H7 (cell line): ENCODE data around the gene KANSL1. TPM values are rescaled to one million over a fixed set of nuclear protein-coding genes. Genes with fewer than 3 reads are reported as not detected.
A peak's percentile ranks its signal among the peaks of the same experiment; 100 is the strongest.

Experiments used
- DNase-seq: peaks from one replicate; pipeline ENCODE4 v3.0.0; 2012
- H3K27me3 ChIP-seq: 2 replicates; pipeline ENCODE4 v1.6.0; 2011; ENCODE audit warnings: mild to moderate bottlenecking, low read length; ENCODE audit not compliant: control insufficient read depth, insufficient read depth
- H3K36me3 ChIP-seq: replicated peaks from 2 replicates; pipeline ENCODE4 v1.5.1; 2011; ENCODE audit warnings: low read length; ENCODE audit not compliant: control insufficient read depth, insufficient read depth
- H3K4me3 ChIP-seq: 2 replicates; pipeline ENCODE4 v1.5.1; 2011; ENCODE audit warnings: low read depth, mild to moderate bottlenecking, control low read depth, low read length, moderate library complexity; ENCODE audit not compliant: insufficient read depth
- total RNA-seq: library from RNA; depleted of rRNA; stranded (reverse); fragments of >200 nt; shearing (Covaris generic); gene quantifications from 2 replicates; pipeline ENCODE4 v1.2.3, GENCODE V29; 2014

KANSL1 gene
- total RNA-seq, 1 experiment from 2014 or later: 35.2 TPM

DNA sequence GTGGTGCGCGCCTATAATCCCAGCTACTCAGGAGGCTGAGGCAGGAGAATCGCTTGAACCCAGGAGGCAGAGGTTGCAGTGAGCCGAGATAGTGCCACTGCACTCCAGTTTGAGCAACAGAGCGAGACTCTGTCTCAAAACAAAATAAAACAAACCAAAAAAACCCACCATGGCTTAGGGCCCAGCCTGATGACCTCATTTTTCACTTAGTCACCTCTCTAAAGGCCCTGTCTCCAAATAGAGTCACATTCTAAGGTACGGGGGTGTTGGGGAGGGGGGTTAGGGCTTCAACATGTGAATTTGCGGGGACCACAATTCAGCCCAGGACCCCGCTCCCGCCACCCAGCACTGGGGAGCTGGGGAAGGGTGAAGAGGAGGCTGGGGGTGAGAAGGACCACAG is 195.6 kb downstream of the KANSL1 start:
- no peak overlapping the region for H3K4me3 ChIP-seq
- no peaks in the 10 kb centered on the region for H3K36me3 ChIP-seq
- no peaks in the 10 kb centered on the region for H3K27me3 ChIP-seq
- no peak for DNase-seq

DNA sequence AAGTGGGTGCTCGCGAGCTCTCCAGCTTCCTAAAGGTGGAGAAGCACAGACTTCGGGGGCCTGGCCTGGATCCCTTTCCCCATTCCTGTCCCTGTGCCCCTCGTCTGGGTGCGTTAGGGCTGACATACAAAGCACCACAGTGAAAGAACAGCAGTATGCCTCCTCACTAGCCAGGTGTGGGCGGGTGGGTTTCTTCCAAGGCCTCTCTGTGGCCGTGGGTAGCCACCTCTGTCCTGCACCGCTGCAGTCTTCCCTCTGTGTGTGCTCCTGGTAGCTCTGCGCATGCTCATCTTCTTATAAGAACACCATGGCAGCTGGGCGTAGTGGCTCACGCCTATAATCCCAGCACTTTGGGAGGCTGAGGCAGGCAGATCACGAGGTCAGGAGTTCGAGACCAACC is 196.1 kb downstream of the KANSL1 start:
- Histone ChIP-seq H3K4me3 (no peak overlapping the region), H3K36me3 (no peaks in the 10 kb centered on the region), H3K27me3 (no peaks in the 10 kb centered on the region)
- no peak for DNase-seq

DNA sequence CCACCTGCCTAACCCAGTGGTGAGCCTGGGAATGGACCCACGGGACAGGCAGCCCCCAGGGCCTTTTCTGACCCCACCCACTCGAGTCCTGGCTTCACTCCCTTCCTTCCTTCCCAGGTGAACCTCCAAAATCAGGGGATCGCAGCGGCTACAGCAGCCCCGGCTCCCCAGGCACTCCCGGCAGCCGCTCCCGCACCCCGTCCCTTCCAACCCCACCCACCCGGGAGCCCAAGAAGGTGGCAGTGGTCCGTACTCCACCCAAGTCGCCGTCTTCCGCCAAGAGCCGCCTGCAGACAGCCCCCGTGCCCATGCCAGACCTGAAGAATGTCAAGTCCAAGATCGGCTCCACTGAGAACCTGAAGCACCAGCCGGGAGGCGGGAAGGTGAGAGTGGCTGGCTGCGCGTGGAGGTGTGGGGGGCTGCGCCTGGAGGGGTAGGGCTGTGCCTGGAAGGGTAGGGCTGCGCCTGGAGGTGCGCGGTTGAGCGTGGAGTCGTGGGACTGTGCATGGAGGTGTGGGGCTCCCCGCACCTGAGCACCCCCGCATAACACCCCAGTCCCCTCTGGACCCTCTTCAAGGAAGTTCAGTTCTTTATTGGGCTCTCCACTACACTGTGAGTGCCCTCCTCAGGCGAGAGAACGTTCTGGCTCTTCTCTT is 196.8 kb downstream of the KANSL1 start:
- no peaks in the 10 kb centered on the region for H3K36me3 ChIP-seq
- DNase-seq: no peak
- H3K4me3 ChIP-seq: no peak overlapping the region
- no peaks in the 10 kb centered on the region for H3K27me3 ChIP-seq

DNA sequence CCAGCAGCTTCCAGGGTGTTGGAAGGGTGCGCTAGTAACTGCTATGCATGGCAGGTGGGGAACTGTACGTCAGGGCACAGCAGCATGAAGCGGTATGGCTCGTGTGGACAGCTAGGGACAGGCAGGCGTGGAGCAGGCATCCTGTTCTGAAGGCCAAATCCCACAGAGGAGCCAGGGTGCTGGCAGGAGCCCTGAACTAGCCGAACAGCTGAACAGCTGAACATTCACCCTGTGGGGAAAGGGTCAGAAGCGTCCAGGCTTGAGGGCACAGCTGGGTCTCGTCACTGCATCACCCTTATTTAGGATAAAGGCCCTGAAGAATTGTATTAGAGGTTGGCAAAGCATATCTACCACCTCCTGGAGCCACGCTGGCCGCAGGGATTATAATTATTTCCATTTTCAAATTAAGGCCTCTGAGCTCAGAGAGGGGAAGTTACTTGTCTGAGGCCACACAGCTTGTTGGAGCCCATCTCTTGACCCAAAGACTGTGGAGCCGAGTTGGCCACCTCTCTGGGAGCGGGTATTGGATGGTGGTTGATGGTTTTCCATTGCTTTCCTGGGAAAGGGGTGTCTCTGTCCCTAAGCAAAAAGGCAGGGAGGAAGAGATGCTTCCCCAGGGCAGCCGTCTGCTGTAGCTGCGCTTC is 197.5 kb downstream of the KANSL1 start:
- no peaks in the 10 kb centered on the region for H3K27me3 ChIP-seq
- no peak for DNase-seq
- no peak overlapping the region for H3K4me3 ChIP-seq
- no peaks in the 10 kb centered on the region for H3K36me3 ChIP-seq

DNA sequence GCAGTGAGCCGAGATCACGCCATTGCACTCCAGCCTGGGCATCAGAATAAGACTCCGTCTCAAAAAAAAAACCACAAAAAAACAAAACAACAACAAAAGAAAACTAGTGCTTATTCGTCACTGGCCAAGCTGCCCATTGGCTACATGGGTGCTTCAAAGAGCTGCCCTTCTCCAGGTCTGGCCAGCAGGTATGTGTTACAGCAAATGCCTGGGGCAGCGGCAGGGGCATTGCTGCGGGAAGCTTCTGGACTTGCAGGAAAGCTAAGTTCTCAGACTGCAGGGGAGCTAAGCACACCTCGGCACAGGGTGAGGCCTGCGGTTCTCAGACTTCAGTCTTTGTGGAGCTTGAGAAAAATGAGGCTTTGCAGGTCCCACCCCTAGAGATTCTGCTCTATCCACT is 198.2 kb downstream of the KANSL1 start:
- H3K36me3 ChIP-seq: no peaks in the 10 kb centered on the region

DNA sequence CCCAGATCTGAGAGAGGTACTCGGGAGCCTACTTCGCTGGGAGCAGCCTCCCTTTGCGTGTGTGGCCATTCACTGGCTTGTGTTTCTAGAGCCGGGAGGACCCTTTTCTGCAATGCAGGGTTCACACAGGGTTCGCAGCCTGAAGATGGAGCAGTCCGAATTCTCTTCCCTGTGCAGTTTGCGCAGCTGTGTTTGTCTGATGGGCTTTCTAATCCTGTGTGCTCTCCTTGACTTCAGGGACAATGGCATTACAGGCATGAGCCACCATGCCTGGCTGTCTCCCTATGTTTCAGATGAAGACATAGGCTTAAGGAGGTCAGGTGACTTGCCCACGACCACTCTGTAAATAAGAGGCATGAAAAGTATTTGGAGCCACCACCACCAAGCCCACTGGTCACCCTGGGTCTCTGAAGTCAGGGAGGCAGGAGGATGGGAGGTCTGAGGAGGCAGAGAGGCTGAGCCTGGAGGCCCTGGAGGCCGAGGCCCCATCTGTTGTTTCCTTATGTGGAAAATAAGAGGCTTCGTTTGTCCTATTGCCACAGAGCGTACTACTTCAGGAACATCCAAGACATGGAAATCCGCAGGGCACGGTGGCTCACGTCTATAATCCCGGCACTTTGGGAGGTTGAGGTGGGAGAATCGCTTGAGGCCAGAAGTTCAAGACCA is 199.1 kb downstream of the KANSL1 start:
- Histone ChIP-seq H3K27me3 (no peaks in the 10 kb centered on the region), H3K4me3 (no peak overlapping the region), H3K36me3 (no peaks in the 10 kb centered on the region)
- no peak for DNase-seq

More for the DNA sequence above, 198.2 kb downstream of the KANSL1 start:
- Histone ChIP-seq H3K4me3 (no peak overlapping the region), H3K27me3 (no peaks in the 10 kb centered on the region)
- DNase-seq: no peak

DNA sequence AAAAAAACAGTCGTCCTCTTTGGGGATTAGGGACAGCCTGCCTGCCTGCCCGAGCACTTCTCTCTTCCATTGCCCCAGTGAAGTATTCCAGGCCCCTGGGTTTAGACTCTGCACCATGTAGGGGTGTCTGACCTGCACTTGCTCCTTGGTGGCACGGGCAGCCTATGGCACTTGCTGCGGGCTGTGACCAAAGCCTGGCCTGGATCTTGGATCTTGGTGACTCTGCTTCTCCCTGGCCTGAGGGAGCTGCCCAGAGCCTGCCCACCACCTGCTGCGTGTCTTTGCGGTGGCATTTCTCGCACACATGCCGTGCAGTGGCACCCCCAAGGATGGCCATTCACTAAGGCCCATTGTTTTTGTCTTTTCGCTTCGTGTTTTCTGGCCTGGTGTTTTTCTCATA is 200.3 kb downstream of the KANSL1 start:
- Histone ChIP-seq H3K36me3 (no peaks in the 10 kb centered on the region), H3K27me3 (no peaks in the 10 kb centered on the region), H3K4me3 (no peak overlapping the region)
- peak; percentile 73 for DNase-seq

DNA sequence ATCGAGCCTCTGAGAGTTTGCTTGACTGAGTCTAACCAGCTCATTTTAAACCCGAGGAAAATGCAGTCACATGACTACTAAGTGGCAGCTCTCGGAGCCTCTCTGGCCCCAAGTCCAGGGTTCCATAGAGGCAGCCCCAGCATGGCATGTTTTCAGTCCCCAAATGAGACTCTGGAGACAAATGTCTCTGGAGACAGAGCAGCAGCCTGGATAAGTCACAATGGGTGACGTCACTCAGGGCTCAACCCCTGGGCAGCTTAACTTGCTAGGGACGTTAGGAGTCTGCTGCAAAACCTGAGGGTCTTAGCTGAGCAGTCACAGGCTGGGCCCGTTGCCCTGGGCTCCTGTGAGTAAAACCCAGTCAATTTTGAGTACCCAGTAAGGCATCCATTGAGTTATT is 201.1 kb downstream of the KANSL1 start:
- no peak for DNase-seq
- no peak overlapping the region for H3K4me3 ChIP-seq
- no peaks in the 10 kb centered on the region for H3K36me3 ChIP-seq
- no peaks in the 10 kb centered on the region for H3K27me3 ChIP-seq

DNA sequence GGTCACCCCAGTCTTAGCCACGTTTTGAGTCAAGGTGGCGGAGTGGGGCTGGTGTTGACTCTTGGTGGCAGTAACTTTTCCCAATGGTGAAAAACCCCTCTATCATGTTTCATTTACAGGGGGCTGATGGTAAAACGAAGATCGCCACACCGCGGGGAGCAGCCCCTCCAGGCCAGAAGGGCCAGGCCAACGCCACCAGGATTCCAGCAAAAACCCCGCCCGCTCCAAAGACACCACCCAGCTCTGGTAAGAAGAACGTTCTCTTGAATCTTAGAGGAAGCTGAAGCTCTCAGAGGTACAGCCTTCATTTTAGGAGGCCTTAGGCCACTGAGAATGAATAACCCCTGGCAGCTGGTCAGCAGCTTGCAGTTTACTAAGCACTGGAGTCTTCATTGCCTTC is 201.9 kb downstream of the KANSL1 start:
- no peak overlapping the region for H3K4me3 ChIP-seq
- DNase-seq: no peak
- no peaks in the 10 kb centered on the region for H3K27me3 ChIP-seq
- H3K36me3 ChIP-seq: no peaks in the 10 kb centered on the region

DNA sequence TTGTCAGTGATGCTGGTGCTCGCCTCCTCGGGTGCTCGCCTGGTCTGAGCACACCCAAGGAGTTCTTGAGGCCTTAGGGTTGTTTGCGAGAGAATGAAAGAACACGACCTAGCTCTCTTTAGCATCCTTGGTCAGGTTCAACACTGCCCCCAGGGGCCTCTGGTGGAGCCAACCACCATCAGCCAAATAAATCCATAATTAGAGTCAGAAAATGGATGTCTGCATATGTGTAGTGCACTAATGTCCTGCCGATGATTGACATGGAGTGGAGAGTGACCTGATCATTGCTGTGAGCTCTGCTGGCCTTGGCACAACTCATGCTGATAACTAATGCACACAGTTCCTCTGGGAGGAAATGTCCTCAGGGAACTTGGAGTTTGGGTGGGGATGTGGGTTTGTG is 202.3 kb downstream of the KANSL1 start:
- H3K4me3 ChIP-seq: no peak overlapping the region

DNA sequence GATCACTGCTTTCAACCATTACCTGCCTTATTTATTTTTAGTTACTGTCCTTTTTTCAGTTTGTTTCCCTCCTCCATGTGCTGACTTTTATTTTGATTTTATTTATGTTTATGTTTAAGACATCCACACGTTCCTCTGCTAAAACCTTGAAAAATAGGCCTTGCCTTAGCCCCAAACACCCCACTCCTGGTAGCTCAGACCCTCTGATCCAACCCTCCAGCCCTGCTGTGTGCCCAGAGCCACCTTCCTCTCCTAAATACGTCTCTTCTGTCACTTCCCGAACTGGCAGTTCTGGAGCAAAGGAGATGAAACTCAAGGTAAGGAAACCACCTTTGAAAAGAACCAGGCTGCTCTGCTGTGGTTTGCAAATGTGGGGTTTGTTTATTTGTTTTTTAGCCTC is 203.5 kb downstream of the KANSL1 start:
- Histone ChIP-seq H3K27me3 (no peaks in the 10 kb centered on the region), H3K36me3 (no peaks in the 10 kb centered on the region)
- DNase-seq: no peak

More for the DNA sequence above, 202.3 kb downstream of the KANSL1 start:
- peak; percentile 67 for DNase-seq
- H3K27me3 ChIP-seq: no peaks in the 10 kb centered on the region
- no peaks in the 10 kb centered on the region for H3K36me3 ChIP-seq

DNA sequence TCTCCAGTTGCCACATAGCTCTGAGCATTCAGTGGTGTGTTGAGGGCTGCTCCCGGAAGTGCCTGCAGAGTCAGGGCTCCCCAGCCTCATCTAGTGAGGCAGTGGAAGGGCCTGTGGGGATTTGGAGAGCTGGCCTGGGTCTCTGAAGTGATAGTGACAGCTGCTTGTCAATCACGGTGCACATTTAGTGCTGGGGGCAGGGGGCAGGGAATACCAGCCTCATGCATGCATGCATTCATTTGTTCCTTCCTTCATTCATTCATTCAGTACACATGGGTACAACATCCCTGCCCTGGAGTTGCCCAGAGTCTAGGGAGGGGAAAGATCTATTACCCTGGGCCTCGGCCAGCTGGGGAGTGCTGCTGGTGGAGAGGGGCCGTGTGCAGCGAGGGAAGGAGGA is 205.5 kb downstream of the KANSL1 start:
- Histone ChIP-seq H3K27me3 (no peaks in the 10 kb centered on the region), H3K36me3 (no peaks in the 10 kb centered on the region), H3K4me3 (no peak overlapping the region)
- no peak for DNase-seq

More for the DNA sequence above, 203.5 kb downstream of the KANSL1 start:
- H3K4me3 ChIP-seq: no peak overlapping the region

DNA sequence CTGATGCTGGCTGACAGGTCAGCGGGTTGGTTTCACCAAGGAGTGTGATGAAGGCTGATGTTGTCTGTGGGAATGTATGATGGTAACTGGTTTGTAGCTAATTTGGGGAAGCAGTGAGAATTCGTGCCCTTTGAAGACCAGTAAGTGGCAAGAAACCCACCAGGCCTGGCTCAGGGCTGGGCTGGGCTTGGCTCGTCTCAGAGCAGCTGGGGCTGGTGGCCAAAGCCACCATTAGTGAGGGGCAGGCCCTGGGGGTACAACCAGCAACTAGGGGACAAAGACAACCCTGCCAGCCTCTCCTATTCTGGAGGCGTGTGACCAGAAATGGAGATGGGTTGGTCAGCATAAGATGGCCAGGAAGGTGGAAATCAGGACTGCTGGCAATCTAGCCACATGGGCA is 207.2 kb downstream of the KANSL1 start:
- no peaks in the 10 kb centered on the region for H3K36me3 ChIP-seq
- DNase-seq: no peak
- no peak overlapping the region for H3K4me3 ChIP-seq
- H3K27me3 ChIP-seq: no peaks in the 10 kb centered on the region

DNA sequence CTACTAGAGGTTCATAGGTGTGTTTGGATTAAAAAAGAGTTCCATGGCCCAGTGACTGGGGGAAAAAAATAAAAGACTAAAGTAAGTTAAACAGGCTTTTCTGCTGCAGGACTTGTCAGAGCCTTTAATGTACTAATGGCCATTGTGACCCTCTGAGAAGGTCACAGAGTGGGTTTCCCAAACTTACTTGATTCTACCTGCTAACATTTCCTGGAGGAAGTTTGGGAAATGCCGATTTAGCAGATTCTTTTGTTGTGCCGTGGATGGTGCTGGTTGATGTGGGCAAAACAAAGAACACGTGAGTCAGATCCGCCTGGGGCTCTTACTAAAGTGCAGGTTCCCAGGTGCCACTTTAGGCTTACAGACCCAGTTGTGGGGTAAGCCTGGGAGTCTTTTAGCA is 207.8 kb downstream of the KANSL1 start:
- no peak for DNase-seq
- Histone ChIP-seq H3K27me3 (no peaks in the 10 kb centered on the region), H3K36me3 (no peaks in the 10 kb centered on the region), H3K4me3 (no peak overlapping the region)

DNA sequence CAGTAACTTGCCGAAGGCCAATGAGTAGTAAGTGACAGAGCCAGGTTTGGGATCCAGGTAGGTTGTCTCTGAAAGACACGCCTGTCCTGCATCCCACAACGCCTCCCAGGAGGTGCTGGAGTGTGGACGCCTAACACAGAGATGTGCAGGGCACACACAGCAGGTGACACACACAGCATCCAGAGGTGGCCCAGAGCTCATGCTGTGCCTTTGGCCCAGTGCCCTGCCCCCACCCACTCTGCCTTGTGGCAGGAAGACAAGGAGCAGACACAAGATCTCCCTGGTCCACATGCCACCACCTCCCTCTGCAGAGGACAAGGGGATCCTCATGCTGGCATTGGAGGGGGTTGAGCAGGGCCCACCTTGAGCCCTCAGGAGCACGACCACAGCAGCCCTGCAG is 208.9 kb downstream of the KANSL1 start:
- no peak for DNase-seq
- Histone ChIP-seq H3K36me3 (no peaks in the 10 kb centered on the region), H3K4me3 (no peak overlapping the region), H3K27me3 (no peaks in the 10 kb centered on the region)
